HG03175 (cell line): ENCODE results near the gene PTH1R.
"Not testable (repeated sequence)": the region's sequence is repeated elsewhere in the genome, so short reads cannot be mapped to it uniquely, and the experiment has no call there.

Experiments used
- ATAC-seq: cut with Tn5 transposase; IDR thresholded peaks from one replicate; pipeline ENCODE4 v1.9.1; 2021; ENCODE audit warnings: mild to moderate bottlenecking, moderate library complexity; ENCODE audit not compliant: unreplicated experiment

PTH1R gene

DNA sequence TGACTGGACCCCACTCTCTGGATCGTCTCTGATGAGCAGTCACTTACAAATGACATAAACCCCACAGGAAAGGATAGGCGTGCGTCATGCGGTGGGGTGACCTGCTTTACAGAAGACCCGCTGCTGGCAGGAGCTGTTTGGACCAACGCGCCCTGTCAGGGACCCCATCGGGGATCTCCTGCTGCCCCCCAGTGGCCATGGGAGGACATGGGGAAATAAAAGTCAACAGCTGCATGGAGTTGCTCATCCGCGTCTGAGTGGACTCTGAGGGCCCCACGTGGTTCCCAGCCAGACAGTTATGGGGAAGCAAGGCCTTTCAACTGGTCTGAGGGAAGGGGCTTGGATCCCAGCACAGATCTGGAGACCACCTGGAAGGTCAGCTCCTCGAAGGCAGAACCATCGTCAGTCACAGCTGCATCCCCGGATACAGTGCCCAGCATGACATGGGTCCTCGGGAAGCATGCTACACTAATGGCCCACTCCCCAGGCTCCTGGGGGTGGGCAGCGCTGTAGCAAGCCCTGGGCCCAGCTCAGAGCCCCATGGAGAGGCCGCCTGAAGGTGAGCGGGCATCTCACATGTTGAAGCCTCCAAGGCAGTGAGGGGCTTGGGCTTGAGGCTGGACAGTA lies 32.1 kb downstream of the PTH1R start:
- ATAC-seq, result peak; percentile 66

DNA sequence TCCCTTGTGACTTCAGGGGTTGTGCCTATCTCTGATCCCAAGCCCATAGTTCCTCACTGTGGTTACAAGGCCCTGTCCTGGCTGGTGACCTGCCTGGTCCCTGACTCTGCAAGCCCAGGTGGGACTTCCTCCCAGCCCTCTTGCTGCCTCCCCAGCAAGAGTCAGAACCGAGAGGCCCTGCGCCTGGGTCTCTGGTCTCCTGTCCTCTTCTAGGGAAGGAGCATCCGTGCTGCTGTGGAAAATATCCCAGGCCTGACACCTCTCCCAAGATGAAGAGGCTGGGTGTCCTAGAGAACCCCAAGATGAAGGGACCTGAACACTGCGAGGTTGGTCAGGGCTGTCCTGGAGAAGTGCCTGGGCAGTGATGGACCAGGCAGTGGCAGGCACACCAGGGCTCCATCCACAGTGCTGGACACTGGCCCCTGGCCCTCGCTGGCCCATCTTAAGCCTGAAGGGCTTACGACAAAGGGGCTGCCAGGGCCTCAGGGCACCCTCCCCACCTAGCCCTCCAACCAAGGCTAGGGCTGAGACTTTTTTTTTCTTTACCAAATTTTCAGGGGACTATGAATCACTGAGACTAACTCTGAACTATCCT lies 32.7 kb downstream of the PTH1R start:
- no peak for ATAC-seq

DNA sequence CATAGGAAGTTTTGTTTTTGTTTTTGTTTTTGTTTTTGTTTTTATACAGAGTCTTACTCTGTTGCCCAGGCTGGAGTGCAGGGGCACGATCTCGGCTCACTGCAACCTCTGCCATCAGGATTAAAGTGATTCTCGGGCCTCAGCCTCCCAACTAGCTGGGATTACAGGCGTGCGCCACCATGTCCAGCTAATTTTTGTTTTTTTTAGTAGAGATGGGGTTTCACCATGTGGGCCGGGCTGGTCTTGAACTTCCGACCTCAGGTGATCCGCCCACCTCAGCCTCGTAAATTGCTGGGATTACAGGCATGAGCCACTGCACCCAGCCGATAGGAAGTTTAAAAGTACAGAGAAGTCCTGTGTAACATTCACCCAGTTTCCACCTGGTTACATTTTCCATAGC lies 33.4 kb downstream of the PTH1R start:
- not testable (repeated sequence) for ATAC-seq

DNA sequence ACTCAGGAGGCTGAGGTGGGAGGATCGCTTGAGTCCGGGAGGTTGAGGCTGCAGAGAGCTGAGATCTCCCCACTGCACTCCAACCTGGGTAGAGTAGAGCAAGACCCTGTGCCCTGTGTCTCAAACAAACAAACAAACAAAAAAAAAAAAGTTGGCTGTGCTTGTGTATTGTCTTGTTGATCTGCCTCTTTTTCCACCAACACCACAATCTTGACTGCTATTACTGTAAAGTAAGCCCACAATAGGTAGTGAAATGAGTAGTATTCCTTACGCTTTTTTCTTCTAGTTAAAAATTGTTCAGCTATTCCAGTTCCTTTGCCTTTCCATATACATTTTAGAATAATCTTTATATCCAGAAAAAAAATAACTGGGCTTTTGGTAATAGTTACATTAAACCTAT lies 35.5 kb downstream of the PTH1R start:
- ATAC-seq, result no peak

DNA sequence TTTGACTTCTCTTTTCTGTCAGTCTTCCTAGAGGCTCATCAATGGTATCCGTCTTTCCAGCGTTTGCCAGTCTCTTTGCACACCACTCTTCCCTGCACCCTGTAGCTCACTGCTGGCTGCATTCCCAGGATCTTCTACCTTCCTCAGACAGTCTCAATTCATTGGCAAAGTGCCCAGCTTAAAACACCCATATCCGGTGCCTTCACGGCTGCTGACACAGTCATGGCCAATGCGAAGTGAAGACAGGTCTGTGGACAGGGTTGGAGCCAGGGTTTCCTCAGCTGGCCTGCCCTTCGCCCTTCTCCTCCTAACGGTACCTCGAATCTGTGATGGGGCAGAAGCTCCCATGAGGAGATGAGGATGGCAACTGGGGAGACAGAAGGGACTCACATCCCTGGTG lies 36.1 kb downstream of the PTH1R start:
- ATAC-seq, result no peak

DNA sequence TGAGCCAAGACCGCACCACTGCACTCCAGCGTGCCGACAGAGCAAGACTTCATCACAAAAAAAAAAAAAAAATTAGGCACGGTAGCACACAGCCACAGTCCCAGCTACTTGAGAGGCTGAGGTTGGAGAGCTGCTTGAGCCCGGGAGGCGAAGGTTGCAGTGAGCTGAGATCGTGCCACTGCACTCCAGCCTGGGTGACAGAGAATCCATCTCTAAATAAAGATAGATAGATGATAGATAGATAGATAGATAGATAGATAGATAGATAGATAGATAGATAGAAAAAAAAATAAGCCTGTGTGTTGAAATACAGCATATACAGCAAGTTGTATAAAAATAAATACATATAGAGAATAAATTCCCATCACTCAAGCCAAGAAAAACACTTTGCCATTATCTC lies 37.3 kb downstream of the PTH1R start:
- ATAC-seq, result no peak

DNA sequence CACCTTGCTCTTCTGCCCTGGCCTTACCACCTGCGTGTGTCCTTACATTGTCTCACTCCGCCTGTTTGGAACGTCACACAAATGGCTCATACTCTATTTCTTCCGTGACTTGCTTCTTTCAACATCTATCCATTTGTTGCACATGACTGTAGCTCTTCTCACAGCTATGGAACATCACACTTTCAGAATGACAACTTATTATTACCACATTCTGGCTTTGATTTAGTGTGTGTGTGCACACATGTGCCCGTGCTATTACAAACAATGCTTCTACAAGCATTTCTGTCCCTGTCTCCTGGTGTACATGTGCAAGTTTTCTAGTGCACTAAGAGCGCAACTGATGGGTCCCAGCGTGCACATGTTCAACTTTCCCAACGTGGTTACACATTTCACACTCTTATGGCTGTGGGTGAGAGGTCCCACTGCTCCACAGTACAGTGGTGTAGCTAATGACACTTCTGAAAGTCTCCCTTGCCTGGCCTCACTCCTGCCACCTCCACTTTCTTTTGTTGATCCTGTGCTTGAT lies 37.8 kb downstream of the PTH1R start:
- no peak for ATAC-seq

DNA sequence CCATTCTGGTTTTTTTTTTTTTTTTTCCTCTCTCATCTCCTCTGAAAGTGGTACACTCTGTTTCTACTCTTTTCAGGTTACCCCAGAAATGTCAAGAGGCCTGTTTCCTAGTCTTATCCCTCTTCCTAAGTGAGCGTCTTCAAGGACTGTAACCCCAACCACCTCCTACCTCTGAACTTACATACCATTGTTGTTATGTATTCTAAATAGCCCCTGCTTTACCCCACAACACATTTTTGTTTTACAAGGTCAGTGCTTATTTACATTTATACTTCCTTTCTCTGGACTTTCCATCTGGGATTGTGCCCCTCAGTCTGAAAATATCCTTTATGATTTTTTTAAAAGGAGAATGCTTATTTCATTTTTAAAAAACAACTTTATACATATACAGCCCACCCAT lies 38.8 kb downstream of the PTH1R start:
- ATAC-seq, result no peak

DNA sequence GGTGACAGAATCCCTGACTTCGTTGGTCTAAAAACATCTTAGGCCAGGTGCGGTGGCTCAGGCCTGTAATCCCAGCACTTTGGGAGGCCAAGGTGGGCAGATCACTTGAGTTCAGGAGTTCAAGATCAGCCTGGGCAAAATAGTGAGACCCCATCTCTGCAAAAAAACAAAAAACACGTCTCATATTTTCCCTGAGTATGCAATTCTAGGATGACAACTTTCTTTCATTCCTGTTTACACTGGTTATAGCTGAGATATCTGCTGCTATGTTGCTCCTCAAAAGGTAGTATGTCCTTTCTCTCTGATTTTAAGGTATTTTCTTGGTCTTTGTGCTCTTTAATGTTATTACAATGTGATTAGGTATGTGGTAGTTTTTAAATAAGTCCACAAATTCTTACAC lies 39.3 kb downstream of the PTH1R start:
- ATAC-seq, result no peak

DNA sequence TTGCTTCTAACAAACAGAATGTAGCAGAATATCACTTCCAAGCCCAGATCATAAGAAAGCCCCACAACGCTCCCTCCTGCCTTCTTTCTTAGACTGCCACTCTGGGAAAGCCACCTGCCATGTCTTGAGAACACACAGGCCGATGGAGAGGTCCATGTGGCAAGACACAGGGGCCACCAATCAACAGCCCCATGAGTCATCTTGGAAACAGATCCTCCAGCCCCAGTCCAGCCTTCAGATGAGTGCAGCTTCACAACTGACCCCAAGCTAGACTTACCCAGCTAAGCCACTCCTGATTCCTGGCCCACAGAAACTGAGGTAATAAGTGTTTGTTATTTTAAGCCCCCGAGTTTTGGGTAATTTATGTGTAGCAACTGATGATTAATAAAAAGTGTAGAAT lies 39.7 kb downstream of the PTH1R start:
- ATAC-seq, result no peak

DNA sequence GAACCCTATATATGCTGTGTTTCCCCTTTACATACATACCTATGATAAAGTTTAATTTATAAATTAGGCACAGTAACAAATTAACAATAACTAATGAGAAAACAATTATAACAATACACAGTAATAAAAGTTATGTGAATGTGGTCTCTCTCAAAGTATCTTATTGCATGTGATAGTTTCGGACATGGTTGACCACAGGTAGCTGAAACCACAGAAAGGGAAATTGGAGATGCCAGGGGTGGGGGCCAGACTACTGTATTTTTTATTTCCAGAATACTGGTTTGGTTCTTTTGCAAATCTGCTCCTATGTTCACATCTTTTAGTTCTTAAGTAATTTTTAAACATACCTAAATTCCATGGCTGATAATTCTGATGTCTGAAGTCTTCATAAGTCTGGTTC lies 40.7 kb downstream of the PTH1R start:
- ATAC-seq, result no peak

DNA sequence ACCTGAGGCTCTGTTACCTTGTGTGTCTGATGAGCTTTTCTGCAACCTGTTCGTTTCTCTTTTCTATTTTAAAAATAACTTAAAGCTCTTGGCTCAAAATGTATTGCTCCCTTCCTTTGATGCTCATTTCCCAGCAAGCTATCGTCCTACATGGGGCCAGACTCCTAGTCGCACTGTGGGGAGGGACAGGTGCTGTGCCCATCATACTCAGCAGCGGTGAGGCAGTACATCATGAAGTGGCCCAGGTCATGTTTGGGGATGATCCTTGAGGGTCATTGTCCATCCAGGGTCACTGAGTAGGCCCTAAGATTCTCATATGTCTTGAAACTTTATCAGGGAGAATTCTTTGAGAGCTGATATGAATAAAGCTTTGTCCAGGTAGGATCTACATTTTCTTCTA lies 41.1 kb downstream of the PTH1R start:
- ATAC-seq, result no peak

DNA sequence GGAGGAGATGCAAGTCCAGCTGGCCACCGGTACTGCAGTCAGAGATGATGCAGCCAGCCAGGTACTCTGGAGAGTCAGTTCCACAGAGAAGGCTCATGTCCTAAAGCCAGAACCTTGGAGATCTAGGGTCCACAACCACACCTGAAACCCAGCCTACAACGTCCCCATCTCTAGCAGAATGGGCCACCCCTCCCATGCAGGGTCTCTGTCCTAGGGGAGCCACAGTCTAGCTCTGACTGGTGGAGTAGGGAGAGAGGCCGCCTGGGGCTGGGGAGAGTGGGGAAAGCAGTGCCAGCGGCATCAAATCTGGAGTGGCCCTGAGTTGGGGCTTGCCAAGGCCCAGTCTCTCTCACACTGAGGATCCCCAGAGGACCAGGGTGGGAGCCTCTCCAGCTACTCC lies 43.5 kb downstream of the PTH1R start:
- ATAC-seq, result no peak

DNA sequence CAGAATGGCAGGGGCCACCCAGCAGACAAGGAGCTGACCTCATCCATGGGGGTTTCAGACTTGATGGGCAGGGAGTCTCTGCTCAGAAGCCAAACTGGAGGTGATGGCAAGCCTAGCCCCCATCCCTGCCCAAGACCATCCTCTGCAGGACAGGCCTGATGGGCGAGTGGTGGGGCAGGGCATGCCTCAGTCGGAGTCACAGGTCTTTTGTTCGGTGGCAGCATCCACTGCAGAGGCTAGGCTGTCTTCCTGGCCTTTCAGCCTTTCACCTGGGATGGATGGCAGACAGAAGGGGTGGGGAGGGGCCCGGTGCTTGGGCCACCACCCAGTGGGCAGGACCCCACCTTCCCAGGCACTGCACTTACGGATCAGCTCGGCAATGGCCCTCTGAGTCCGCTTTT lies 44.4 kb downstream of the PTH1R start:
- ATAC-seq, result no peak

DNA sequence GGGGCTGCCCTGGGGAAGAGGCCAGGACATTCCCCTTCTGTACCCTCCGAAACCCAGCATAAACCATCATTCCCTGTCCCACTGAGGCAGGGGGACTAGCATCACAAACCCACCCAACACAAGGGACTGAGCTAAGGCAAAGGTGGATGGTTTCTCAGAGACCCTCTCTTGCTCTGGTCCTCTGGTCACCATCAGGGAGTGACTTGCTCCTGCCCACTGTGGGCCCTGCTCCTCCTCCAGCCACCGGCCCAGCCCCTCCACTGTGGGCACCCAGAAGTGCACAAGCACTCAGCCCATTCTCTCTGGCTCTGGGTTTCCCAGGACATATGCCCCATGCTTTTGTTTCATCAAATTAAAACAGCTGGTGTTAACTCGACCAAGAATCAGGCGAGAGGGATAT lies 44.9 kb downstream of the PTH1R start:
- no peak for ATAC-seq

DNA sequence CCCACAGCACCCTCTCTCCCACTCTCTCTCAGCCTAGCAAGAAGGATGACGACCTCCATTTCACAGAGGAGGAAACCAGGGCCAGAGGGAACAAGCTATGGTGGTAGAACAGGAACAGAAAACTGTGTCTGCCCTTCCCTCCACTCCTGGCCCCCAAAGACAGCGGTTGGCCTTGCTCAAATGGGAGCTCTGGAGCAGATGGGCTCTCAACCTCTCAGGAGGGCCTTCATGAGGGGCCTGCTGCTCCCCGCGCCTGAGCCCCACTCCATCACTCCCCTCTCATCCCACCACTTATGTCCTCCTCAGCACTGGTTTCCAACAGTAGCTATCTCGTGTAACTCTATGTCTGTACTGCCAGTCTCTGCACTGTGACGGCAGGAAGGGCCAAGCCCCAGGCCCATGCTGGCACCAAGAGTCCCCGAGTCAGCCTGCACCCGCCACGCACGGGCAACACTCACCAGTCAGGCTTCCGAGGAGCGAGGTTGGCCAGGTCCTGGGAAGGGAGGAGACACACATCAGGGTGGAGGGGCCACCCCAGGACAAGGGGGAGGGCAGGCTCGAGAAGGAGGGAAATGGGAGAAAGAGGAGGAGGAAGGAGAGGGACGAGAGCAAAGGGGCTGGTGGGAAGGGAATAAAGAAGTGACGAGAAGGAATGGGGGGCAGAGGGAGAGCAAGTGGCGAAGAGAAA lies 45.5 kb downstream of the PTH1R start:
- no peak for ATAC-seq

DNA sequence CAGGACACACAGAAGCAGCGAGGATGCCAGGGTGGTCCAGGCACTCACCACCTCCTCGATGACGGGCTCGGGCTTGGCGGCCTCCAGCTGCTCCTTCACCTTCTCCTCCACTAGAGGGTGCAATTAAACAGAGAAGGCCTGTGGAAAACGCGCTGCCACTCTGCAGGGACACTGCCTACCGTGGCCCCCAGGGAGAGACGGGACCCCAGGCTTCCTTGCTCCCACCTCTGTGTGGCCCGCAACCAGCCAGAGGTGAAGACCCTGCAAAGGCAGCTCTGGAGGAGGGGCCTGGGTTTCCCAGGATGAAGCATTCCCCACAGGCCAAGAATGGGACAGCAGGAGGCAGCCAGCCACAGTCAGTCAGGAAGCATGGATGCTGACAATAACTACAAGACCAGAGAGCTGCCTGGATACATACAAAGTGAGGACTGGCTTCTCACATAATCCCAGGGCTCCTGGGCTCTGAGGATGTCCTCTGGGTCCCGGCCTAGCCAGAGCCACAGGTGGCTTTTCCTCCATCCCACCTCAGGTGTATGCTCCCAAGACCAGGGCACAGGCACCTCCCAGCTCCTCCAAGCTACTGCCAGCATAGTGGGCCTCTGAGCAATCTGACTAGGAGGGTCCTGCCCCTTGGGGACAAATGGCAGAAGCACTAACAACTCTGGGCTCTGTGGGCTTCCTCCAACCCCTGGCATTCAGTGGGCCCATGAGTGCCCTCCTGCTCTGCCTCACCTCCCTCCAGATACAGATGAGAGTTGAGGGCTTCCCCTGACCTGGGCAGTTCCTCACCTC lies 46.2 kb downstream of the PTH1R start:
- no peak for ATAC-seq

DNA sequence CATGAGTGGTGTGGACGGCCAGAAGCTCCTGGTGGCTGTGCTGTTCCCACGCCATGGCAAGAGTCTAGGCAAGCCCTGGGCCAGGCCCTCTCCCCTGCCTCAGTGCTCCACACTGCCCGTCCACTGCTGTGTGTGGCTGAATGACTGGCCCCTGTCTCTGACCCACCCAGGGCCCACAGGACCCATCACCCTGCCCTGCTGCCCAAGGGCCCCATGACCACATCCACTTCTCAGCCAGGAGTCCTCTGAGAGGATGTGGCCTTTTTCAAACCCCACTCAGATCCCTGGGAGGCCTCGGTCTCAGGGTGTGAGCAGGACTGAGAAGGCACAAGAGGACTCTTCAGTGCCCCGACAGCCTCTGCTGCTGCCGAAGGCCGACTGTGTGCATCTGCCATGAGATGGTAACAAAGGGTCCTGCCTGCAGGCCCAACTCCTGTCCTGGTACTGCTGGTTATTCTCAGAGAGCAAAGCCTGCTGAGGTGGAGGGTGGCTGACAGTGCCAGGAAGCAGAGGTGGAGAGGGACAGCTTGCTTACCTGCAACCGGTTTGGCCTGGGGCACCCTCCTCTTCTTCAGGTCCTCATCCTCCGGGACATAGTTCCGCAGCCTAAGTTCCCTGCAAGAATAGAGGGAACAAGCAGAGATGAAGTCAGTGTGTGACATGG lies 47.5 kb downstream of the PTH1R start:
- ATAC-seq, result no peak

DNA sequence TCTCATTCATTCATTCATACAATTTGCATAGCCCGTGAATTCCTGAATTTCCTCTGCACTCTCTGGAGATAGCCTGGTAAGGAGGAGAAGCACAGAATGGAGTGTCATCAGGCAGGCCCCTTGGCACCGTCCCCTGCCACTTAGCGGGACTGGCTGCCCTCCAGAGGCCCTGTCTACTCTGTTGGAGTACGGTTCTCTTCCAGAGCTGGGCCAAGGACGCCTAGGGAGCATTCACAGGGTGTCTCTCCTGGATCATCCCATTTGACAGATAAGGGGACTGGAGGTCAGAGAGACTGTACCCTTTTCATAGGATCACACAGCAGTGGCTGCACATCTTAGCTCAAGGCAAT lies 48.0 kb downstream of the PTH1R start:
- no peak for ATAC-seq

DNA sequence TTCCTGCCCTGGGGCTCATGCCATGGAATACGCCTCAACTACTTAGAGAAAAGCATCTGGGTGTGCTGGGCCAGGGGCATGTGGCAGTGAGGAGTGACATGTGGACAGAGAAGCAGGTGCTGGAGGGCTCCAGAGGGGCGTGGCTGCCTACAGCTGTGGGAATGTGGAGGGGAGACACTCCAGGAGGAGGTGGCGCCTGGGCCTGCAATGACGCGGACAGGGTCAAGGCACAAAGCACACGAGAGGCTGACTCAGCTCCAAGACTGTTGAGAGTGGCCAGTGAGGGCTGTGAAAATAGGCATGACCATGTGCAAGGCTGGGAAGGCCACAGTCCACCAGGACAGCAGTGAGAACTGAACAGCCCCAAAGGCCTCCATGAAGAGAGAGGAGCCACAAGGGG lies 48.5 kb downstream of the PTH1R start:
- no peak for ATAC-seq

DNA sequence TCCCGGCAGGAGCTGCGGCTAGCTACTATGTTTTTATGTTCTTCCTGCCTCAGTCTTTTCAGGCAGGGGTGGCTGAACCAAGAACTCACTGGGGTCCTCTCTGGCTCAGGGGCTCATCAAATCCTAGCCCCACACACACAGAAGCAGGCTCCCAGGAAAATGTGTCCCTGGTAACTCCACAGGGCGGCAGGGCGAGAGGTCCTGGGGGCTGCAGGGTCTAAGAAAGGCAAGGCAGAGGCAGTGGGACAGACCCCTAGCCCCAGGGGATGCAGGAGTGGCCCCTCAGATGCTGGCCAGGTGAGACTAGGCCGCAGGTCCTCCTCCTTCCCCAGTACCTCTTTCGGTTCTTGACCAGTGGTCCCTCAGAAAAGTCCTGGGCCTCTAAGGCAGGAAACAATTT lies 48.9 kb downstream of the PTH1R start:
- no peak for ATAC-seq
